ENCODE data around the gene LCT.
"Not testable (repeated sequence)": the region's sequence is repeated elsewhere in the genome, so short reads cannot be mapped to it uniquely, and the experiment has no call there.

Gene LCT

GRCh38 chr2:135839713-135840112 is 2.7 kb upstream of the LCT start:
- in situ Hi-C loops (cut with MboI; ENCODE audit: low pct_unique_long_range_greater_than_20kb, low sequenced_read_pairs), result no loop called here
- no peak for DNase-seq

- in situ Hi-C loops (cut with MboI; ENCODE audit: low pct_unique_long_range_greater_than_20kb, low sequenced_read_pairs), result no loop called here
- DNase-seq, result no peak
These were observed 1.5 kb upstream of the LCT start for GRCh38 chr2:135838502-135838901.

- DNase-seq, result no peak
- in situ Hi-C loops (cut with MboI; ENCODE audit: low pct_unique_long_range_greater_than_20kb, low sequenced_read_pairs), result no loop called here
These were observed 4.1 kb downstream of the LCT start for GRCh38 chr2:135832891-135833290.

- in situ Hi-C loops (cut with MboI; ENCODE audit: low pct_unique_long_range_greater_than_20kb, low sequenced_read_pairs), result no loop called here
- DNase-seq, result no peak
These were observed 5.7 kb downstream of the LCT start for GRCh38 chr2:135831180-135831812.

- DNase-seq, result no peak
These were observed 7.4 kb downstream of the LCT start for GRCh38 chr2:135829378-135830135.

GRCh38 chr2:135826544-135826943 is 10.4 kb downstream of the LCT start:
- in situ Hi-C loops (cut with MboI; ENCODE audit: low pct_unique_long_range_greater_than_20kb, low sequenced_read_pairs), result no loop called here
- DNase-seq, result no peak

More at GRCh38 chr2:135829378-135830135, 7.4 kb downstream of the LCT start:
- in situ Hi-C loops (cut with MboI; ENCODE audit: low pct_unique_long_range_greater_than_20kb, low sequenced_read_pairs), result no loop called here

GRCh38 chr2:135825550-135826176 is 11.3 kb downstream of the LCT start:
- no peak for DNase-seq
- in situ Hi-C loops (cut with MboI; ENCODE audit: low pct_unique_long_range_greater_than_20kb, low sequenced_read_pairs), result no loop called here

- in situ Hi-C loops (cut with MboI; ENCODE audit: low pct_unique_long_range_greater_than_20kb, low sequenced_read_pairs), result no loop called here
These were observed 11.9 kb downstream of the LCT start for GRCh38 chr2:135825131-135825530.

GRCh38 chr2:135822855-135823254 is 14.1 kb downstream of the LCT start:
- DNase-seq, result no peak
- in situ Hi-C loops (cut with MboI; ENCODE audit: low pct_unique_long_range_greater_than_20kb, low sequenced_read_pairs), result no loop called here

More at GRCh38 chr2:135825131-135825530, 11.9 kb downstream of the LCT start:
- DNase-seq, result no peak

- in situ Hi-C loops (cut with MboI; ENCODE audit: low pct_unique_long_range_greater_than_20kb, low sequenced_read_pairs), result no loop called here
- DNase-seq, result no peak
These were observed 15.8 kb downstream of the LCT start for GRCh38 chr2:135821190-135821589.

- in situ Hi-C loops (cut with MboI; ENCODE audit: low pct_unique_long_range_greater_than_20kb, low sequenced_read_pairs), result no loop called here
- DNase-seq, result peak; percentile 33
These were observed 16.9 kb downstream of the LCT start for GRCh38 chr2:135820003-135820618.

GRCh38 chr2:135818937-135819610 is 17.9 kb downstream of the LCT start:
- in situ Hi-C loops (cut with MboI; ENCODE audit: low pct_unique_long_range_greater_than_20kb, low sequenced_read_pairs), result no loop called here
- DNase-seq, result no peak

GRCh38 chr2:135817951-135818350 is 19.0 kb downstream of the LCT start:
- in situ Hi-C loops (cut with MboI; ENCODE audit: low pct_unique_long_range_greater_than_20kb, low sequenced_read_pairs), result no loop called here
- no peak for DNase-seq

GRCh38 chr2:135817466-135817865 is 19.5 kb downstream of the LCT start:
- DNase-seq, result no peak
- in situ Hi-C loops (cut with MboI; ENCODE audit: low pct_unique_long_range_greater_than_20kb, low sequenced_read_pairs), result no loop called here

GRCh38 chr2:135815269-135815668 is 21.7 kb downstream of the LCT start:
- no peak for DNase-seq
- in situ Hi-C loops (cut with MboI; ENCODE audit: low pct_unique_long_range_greater_than_20kb, low sequenced_read_pairs), result no loop called here

- in situ Hi-C loops (cut with MboI; ENCODE audit: low pct_unique_long_range_greater_than_20kb, low sequenced_read_pairs), result no loop called here
- no peak for DNase-seq
These were observed 24.0 kb downstream of the LCT start for GRCh38 chr2:135812907-135813511.

- in situ Hi-C loops (cut with MboI; ENCODE audit: low pct_unique_long_range_greater_than_20kb, low sequenced_read_pairs); DNase-seq: not testable (repeated sequence)
These were observed 29.1 kb downstream of the LCT start for GRCh38 chr2:135807874-135808273.

GRCh38 chr2:135803278-135803677 is 33.7 kb downstream of the LCT start:
- in situ Hi-C loops (cut with MboI; ENCODE audit: low pct_unique_long_range_greater_than_20kb, low sequenced_read_pairs), result no loop called here
- DNase-seq, result no peak

GRCh38 chr2:135802350-135802749 is 34.6 kb downstream of the LCT start:
- no peak for DNase-seq
- in situ Hi-C loops (cut with MboI; ENCODE audit: low pct_unique_long_range_greater_than_20kb, low sequenced_read_pairs), result no loop called here

Data from KBM-7 (cell line).